Kidney epithelial cell (primary cell): ENCODE data around the gene KIAA0753. TPM values are rescaled to one million over a fixed set of nuclear protein-coding genes. Genes with fewer than 3 reads are reported as not detected.

ENCODE experiments used
- DNase-seq: peaks from one replicate; pipeline ENCODE4 v3.0.0-alpha.2; 2010; ENCODE audit warnings: low read depth
- H3K27me3 ChIP-seq: 2 replicates; pipeline ENCODE4 v1.6.0; 2011; ENCODE audit warnings: low read length; ENCODE audit not compliant: control insufficient read depth, insufficient read depth
- H3K36me3 ChIP-seq: 2 replicates; pipeline ENCODE4 v1.5.1; 2011; ENCODE audit warnings: low read length; ENCODE audit not compliant: control insufficient read depth, insufficient read depth
- H3K4me3 ChIP-seq: 2 replicates; pipeline ENCODE4 v1.5.1; 2011; ENCODE audit warnings: low read depth, mild to moderate bottlenecking, control low read depth, low read length
- CTCF ChIP-seq: IDR thresholded peaks from 2 replicates; pipeline ENCODE4 v1.5.1; 2011; ENCODE audit warnings: mild to moderate bottlenecking, moderate library complexity, low read length, control low read depth, inconsistent platforms; ENCODE audit not compliant: insufficient read depth, poor library complexity, severe bottlenecking
- total RNA-seq: library from RNA; depleted of rRNA; stranded (reverse); fragments of >200 nt; gene quantifications from 2 replicates; pipeline ENCODE4 v1.2.3, GENCODE V29; 2015

Gene KIAA0753
- 20.2 and 24.2 TPM in 2 replicates for total RNA-seq

GRCh38 chr17:6640536-6641246 lies at the start of gene KIAA0753, which contains the start of gene TXNDC17:
Gene KIAA0753 (minus strand): TSS chr17:6640711. CDS start chr17:6635103, 5,608 bp downstream.
Gene TXNDC17 (plus strand): TSS chr17:6641060. CDS start chr17:6641083, 23 bp downstream.
- peak; percentile 67 for DNase-seq
- Histone ChIP-seq H3K36me3 (no peaks in the 10 kb centered on the region), H3K4me3 (peak within 1 kb of the TSS; percentile 81), H3K27me3 (no peaks in the 10 kb centered on the region)
- TF ChIP-seq CTCF: no peak

- Histone ChIP-seq H3K27me3 (peaks cover 5% of the 10 kb centered on the region), H3K36me3 (no peaks in the 10 kb centered on the region), H3K4me3 (no peak overlapping the region)
- TF ChIP-seq CTCF: no peak
- no peak for DNase-seq
Observed at GRCh38 chr17:6688944-6689343, 48.4 kb upstream of the KIAA0753 start.

- Histone ChIP-seq H3K36me3 (no peaks in the 10 kb centered on the region), H3K4me3 (no peak overlapping the region), H3K27me3 (peaks cover 6% of the 10 kb centered on the region)
- TF ChIP-seq CTCF: no peak
- no peak for DNase-seq
Observed at GRCh38 chr17:6686026-6686425, 45.5 kb upstream of the KIAA0753 start.

GRCh38 chr17:6684881-6685767 lies 44.6 kb upstream of the KIAA0753 start:
- Histone ChIP-seq H3K27me3 (peaks cover 6% of the 10 kb centered on the region), H3K36me3 (no peaks in the 10 kb centered on the region)

GRCh38 chr17:6684460-6684783 lies 43.9 kb upstream of the KIAA0753 start:
- no peaks in the 10 kb centered on the region for H3K36me3 ChIP-seq
- TF ChIP-seq CTCF: no peak
- peaks cover 6% of the 10 kb centered on the region for H3K27me3 ChIP-seq
- DNase-seq: no peak
- no peak overlapping the region for H3K4me3 ChIP-seq

More at GRCh38 chr17:6684881-6685767, 44.6 kb upstream of the KIAA0753 start:
- no peak for TF ChIP-seq CTCF
- DNase-seq: no peak
- no peak overlapping the region for H3K4me3 ChIP-seq
